PC-3 (cell line): ENCODE data around the gene SLC47A1. TPM values are rescaled to one million over a fixed set of nuclear protein-coding genes. Genes with fewer than 3 reads are reported as not detected.

Experiments
- ATAC-seq: fragments of 200-7000 bp; cut with Tn5 transposase; 2 replicates; pipeline ENCODE4 v1.9.1; 2020; ENCODE audit warnings: mild to moderate bottlenecking, moderate library complexity
- BruUV-seq: library from RNA; stranded (reverse); fragments of 400-500 nt; replicated peaks from 2 replicates; lab custom pipeline; 2021; lab: Mats Ljungman, UMichigan
- CTCF ChIA-PET: fragments of 300-600 bp; sonication (Branson Sonifier 250); formaldehyde crosslinking; loops from one replicate; lab custom pipeline; 2022; ENCODE audit warnings: antibody characterized with exemption; lab: Charles Lee
- POLR2A ChIA-PET: fragments of 300-600 bp; sonication (Branson Sonifier 250); formaldehyde crosslinking; loops from one replicate; lab custom pipeline; 2022; ENCODE audit warnings: antibody characterized with exemption; ENCODE audit not compliant: unreplicated experiment; lab: Charles Lee
- DNase-seq: peaks from one replicate; pipeline ENCODE4 v3.0.0-alpha.2; 2015
- H2AFZ ChIP-seq: fragments of 300-600 bp; sonication (generic); 2 replicates; pipeline ENCODE4 v1.6.0; 2016; ENCODE audit warnings: antibody characterized with exemption, low read length
- H3F3A ChIP-seq: fragments of 300-600 bp; sonication (generic); one replicate; pipeline ENCODE4 v1.6.0; 2017; ENCODE audit warnings: antibody characterized with exemption, low read length, control low read depth, mild to moderate bottlenecking; ENCODE audit not compliant: unreplicated experiment
- H3K27ac ChIP-seq: fragments of 300-600 bp; sonication (generic); 2 replicates; pipeline ENCODE4 v1.5.1; 2016; ENCODE audit warnings: mild to moderate bottlenecking, low read length
- H3K27me3 ChIP-seq: fragments of 300-600 bp; sonication (generic); 2 replicates; pipeline ENCODE4 v1.6.1; 2016; ENCODE audit warnings: low read length, mixed read lengths
- H3K36me3 ChIP-seq: fragments of 300-600 bp; sonication (generic); 2 replicates; pipeline ENCODE4 v1.6.1; 2016; ENCODE audit warnings: low read depth, mixed run types, low read length, mixed read lengths
- H3K4me1 ChIP-seq: fragments of 300-600 bp; sonication (generic); 2 replicates; pipeline ENCODE4 v1.5.1; 2016; ENCODE audit warnings: low read length; ENCODE audit not compliant: insufficient read depth
- H3K4me2 ChIP-seq: fragments of 300-600 bp; sonication (generic); 2 replicates; pipeline ENCODE4 v1.6.0; 2016; ENCODE audit warnings: low read length
- H3K4me3 ChIP-seq: fragments of 300-600 bp; sonication (generic); 2 replicates; pipeline ENCODE4 v1.5.1; 2016; ENCODE audit warnings: mild to moderate bottlenecking, low read length, mixed read lengths
- H3K79me2 ChIP-seq: fragments of 300-600 bp; sonication (generic); 2 replicates; pipeline ENCODE4 v1.6.1; 2017; ENCODE audit warnings: low read length, mixed read lengths
- H3K9ac ChIP-seq: fragments of 300-600 bp; sonication (generic); 2 replicates; pipeline ENCODE4 v1.6.0; 2016; ENCODE audit warnings: mild to moderate bottlenecking, low read length
- H3K9me2 ChIP-seq: fragments of 300-600 bp; sonication (generic); replicated peaks from 2 replicates; pipeline ENCODE4 v1.6.1; 2016; ENCODE audit warnings: mixed run types, low read length, mixed read lengths
- H3K9me3 ChIP-seq: fragments of 300-600 bp; sonication (generic); 2 replicates; pipeline ENCODE4 v1.6.1; 2016; ENCODE audit warnings: low read length, mixed read lengths
- H4K20me1 ChIP-seq: fragments of 300-600 bp; sonication (generic); 2 replicates; pipeline ENCODE4 v1.6.1; 2016; ENCODE audit warnings: low read length, mixed read lengths
- CTCF ChIP-seq: fragments of 300-600 bp; sonication (generic); conservative IDR thresholded peaks from 2 replicates; pipeline ENCODE4 v1.5.1; 2017; ENCODE audit warnings: antibody characterized with exemption, low read depth, mild to moderate bottlenecking, low read length
- EZH2 ChIP-seq: fragments of 300-600 bp; sonication (generic); IDR thresholded peaks from one replicate; pipeline ENCODE4 v1.6.1; 2017; ENCODE audit warnings: antibody characterized with exemption, mild to moderate bottlenecking, low read length; ENCODE audit not compliant: unreplicated experiment
- EZH2phosphoT487 ChIP-seq: fragments of 300-600 bp; sonication (generic); IDR thresholded peaks from 2 replicates; pipeline ENCODE4 v1.6.1; 2018; ENCODE audit warnings: mild to moderate bottlenecking, antibody characterized with exemption, low read length, borderline replicate concordance
- intact Hi-C: fragments of 100-400 bp; cut with micrococcal nuclease; formaldehyde crosslinking; loops from 2 replicates; pipeline ENCODE4 v1.9.0; 2023
- total RNA-seq: library from RNA; depleted of rRNA; stranded (reverse); fragments of >200 nt; gene quantifications from 2 replicates; pipeline ENCODE4 v1.2.3, GENCODE V29; 2014

Gene SLC47A1
- total RNA-seq, 1 experiment from 2014 or later, result 0.15 TPM

GRCh38 chr17:19618015-19618414 lies 84.4 kb downstream of the SLC47A1 start:
- Histone ChIP-seq H3K27me3 (no peaks in the 10 kb centered on the region), H3K27ac (no peak overlapping the region), H4K20me1 (no peaks in the 10 kb centered on the region), H2AFZ (no peak overlapping the region), H3K36me3 (peaks cover 4% of the 10 kb centered on the region; the same call in 1 of the 2 replicates), H3K4me2 (no peak overlapping the region), H3K9me3 (peaks cover 28% of the 10 kb centered on the region), H3K4me1 (no peaks in the 10 kb centered on the region), H3K9ac (no peak overlapping the region), H3K79me2 (no peaks in the 10 kb centered on the region), H3K4me3 (no peak overlapping the region), H3K9me2 (no peaks in the 10 kb centered on the region), H3F3A (no peaks in the 10 kb centered on the region)
- CTCF ChIA-PET, result no interaction called here
- ATAC-seq (no peak), DNase-seq (no peak)
- POLR2A ChIA-PET, result no interaction called here
- TF ChIP-seq EZH2phosphoT487, result no peak
- no peak for TF ChIP-seq EZH2
- no peak for TF ChIP-seq CTCF
- intact Hi-C loops, result no loop called here
- no TSS peak for BruUV-seq

- Histone ChIP-seq H3K4me3 (no peak overlapping the region), H3K79me2 (no peaks in the 10 kb centered on the region), H3K9me2 (no peaks in the 10 kb centered on the region), H3F3A (no peaks in the 10 kb centered on the region), H3K27me3 (no peaks in the 10 kb centered on the region), H3K27ac (no peak overlapping the region), H3K9ac (no peak overlapping the region), H3K4me1 (no peaks in the 10 kb centered on the region), H4K20me1 (no peaks in the 10 kb centered on the region), H3K4me2 (no peak overlapping the region), H3K9me3 (peaks cover 28% of the 10 kb centered on the region), H3K36me3 (peaks cover 4% of the 10 kb centered on the region; the same call in 1 of the 2 replicates), H2AFZ (no peak overlapping the region)
- BruUV-seq, result no TSS peak
- CTCF ChIA-PET, result no interaction called here
- DNase-seq (no peak), ATAC-seq (no peak)
- intact Hi-C loops, result no loop called here
- POLR2A ChIA-PET, result no interaction called here
- TF ChIP-seq CTCF (no peak), EZH2phosphoT487 (no peak), EZH2 (no peak)
Observed at GRCh38 chr17:19619705-19620325, 86.2 kb downstream of the SLC47A1 start.

GRCh38 chr17:19621697-19622096 lies 88.0 kb downstream of the SLC47A1 start:
- Histone ChIP-seq H3K9me2 (no peaks in the 10 kb centered on the region), H3K27me3 (no peaks in the 10 kb centered on the region), H3K4me3 (no peak overlapping the region), H4K20me1 (no peaks in the 10 kb centered on the region), H3K4me2 (no peak overlapping the region), H3K9me3 (peaks cover 28% of the 10 kb centered on the region), H3K27ac (no peak overlapping the region), H3K4me1 (no peaks in the 10 kb centered on the region), H3F3A (no peaks in the 10 kb centered on the region), H3K9ac (no peak overlapping the region), H2AFZ (no peak overlapping the region), H3K79me2 (no peaks in the 10 kb centered on the region), H3K36me3 (peaks cover 4% of the 10 kb centered on the region; the same call in 1 of the 2 replicates)
- ChIA-PET CTCF (no interaction called here), POLR2A (no interaction called here)
- intact Hi-C loops, result no loop called here
- ATAC-seq (no peak), DNase-seq (no peak)
- TF ChIP-seq EZH2phosphoT487 (no peak), CTCF (no peak), EZH2 (no peak)
- BruUV-seq, result no TSS peak
